Coronary artery (tissue), 2 donors: ENCODE measurements around the gene PRPF19.

Experiments used
- DNase-seq: peaks from one replicate; pipeline ENCODE4 v3.0.0-alpha.2; 2017; ENCODE audit warnings: low spot score
- H3K27ac ChIP-seq, 2 donors: fragments of 200-600 bp; sonication (generic); one replicate each; pipeline ENCODE4 v1.5.1; 2016 to 2019
- H3K4me3 ChIP-seq: fragments of 200-600 bp; sonication (generic); 2 replicates; pipeline ENCODE4 v1.5.1; 2016; ENCODE audit warnings: mild to moderate bottlenecking, moderate library complexity
- CTCF ChIP-seq: fragments of 200-600 bp; sonication (generic); IDR thresholded peaks from one replicate; pipeline ENCODE4 v1.5.1; 2019; ENCODE audit warnings: antibody characterized with exemption

PRPF19 gene

GRCh38 chr11:60919320-60919719 is 12.9 kb upstream of the PRPF19 start:
- TF ChIP-seq CTCF, result no peak
- Histone ChIP-seq H3K4me3 (no peak overlapping the region), H3K27ac (no peak overlapping the region)
- no peak for DNase-seq

GRCh38 chr11:60918939-60919265 is 12.5 kb upstream of the PRPF19 start:
- Histone ChIP-seq H3K27ac (no peak overlapping the region), H3K4me3 (no peak overlapping the region)
- no peak for DNase-seq
- no peak for TF ChIP-seq CTCF

- Histone ChIP-seq H3K4me3 (no peak overlapping the region), H3K27ac (no peak overlapping the region)
- TF ChIP-seq CTCF, result no peak
- no peak for DNase-seq
These were observed 12.0 kb upstream of the PRPF19 start for GRCh38 chr11:60918251-60918938.

GRCh38 chr11:60917267-60917666 is 10.9 kb upstream of the PRPF19 start:
- TF ChIP-seq CTCF, result no peak
- Histone ChIP-seq H3K4me3 (no peak overlapping the region), H3K27ac (no peak overlapping the region)
- DNase-seq, result no peak

- Histone ChIP-seq H3K4me3 (no peak overlapping the region), H3K27ac (no peak overlapping the region)
- no peak for DNase-seq
- TF ChIP-seq CTCF, result no peak
These were observed 10.4 kb upstream of the PRPF19 start for GRCh38 chr11:60916669-60917206.

- TF ChIP-seq CTCF, result no peak
- DNase-seq, result no peak
- peak overlapping the region; percentile 88 for H3K4me3 ChIP-seq
- peak overlapping the region; percentile 91 to 93 for H3K27ac ChIP-seq
These were observed 9.0 kb upstream of the PRPF19 start for GRCh38 chr11:60915248-60915914.
